H9 (cell line): ENCODE results near the gene NCAM2. TPM values are rescaled to one million over a fixed set of nuclear protein-coding genes. Genes with fewer than 3 reads are reported as not detected.

Source experiments
- DNase-seq: peaks from one replicate; pipeline ENCODE4 v3.0.0-alpha.2; 2017
- H2AFZ ChIP-seq: one replicate; pipeline ENCODE4 v1.6.1; 2013; ENCODE audit warnings: mild to moderate bottlenecking, low read length, control low read depth, moderate library complexity
- H2AK5ac ChIP-seq: 2 replicates; pipeline ENCODE4 v1.6.1; 2013; ENCODE audit warnings: low read length, control low read depth, mixed read lengths; ENCODE audit not compliant: insufficient read length
- H2BK120ac ChIP-seq: one replicate; pipeline ENCODE4 v1.6.1; 2013; ENCODE audit warnings: low read depth, mild to moderate bottlenecking, low read length, control low read depth, inconsistent platforms; ENCODE audit not compliant: poor library complexity, severe bottlenecking
- H2BK12ac ChIP-seq: 2 replicates; pipeline ENCODE4 v1.6.1; 2013; ENCODE audit warnings: low read length, control low read depth, mixed read lengths, low read depth; ENCODE audit not compliant: insufficient read length
- H2BK15ac ChIP-seq: 2 replicates; pipeline ENCODE4 v1.6.1; 2013; ENCODE audit warnings: low read depth, low read length, control low read depth
- H2BK20ac ChIP-seq: one replicate; pipeline ENCODE4 v1.6.1; 2013; ENCODE audit warnings: low read depth, mild to moderate bottlenecking, low read length, control low read depth, inconsistent platforms; ENCODE audit not compliant: poor library complexity, severe bottlenecking
- H2BK5ac ChIP-seq: 2 replicates; pipeline ENCODE4 v1.6.1; 2013; ENCODE audit warnings: low read length, control low read depth, mixed read lengths; ENCODE audit not compliant: insufficient read length
- H3K14ac ChIP-seq: 2 replicates; pipeline ENCODE4 v1.6.1; 2013; ENCODE audit warnings: low read length, control low read depth; ENCODE audit not compliant: insufficient read depth
- H3K18ac ChIP-seq: 2 replicates; pipeline ENCODE4 v1.6.1; 2013; ENCODE audit warnings: low read depth, mild to moderate bottlenecking, mixed read lengths, low read length, control low read depth; ENCODE audit not compliant: insufficient read length
- H3K23ac ChIP-seq: 2 replicates; pipeline ENCODE4 v1.6.1; 2013; ENCODE audit warnings: low read length, control low read depth, mixed read lengths, low read depth; ENCODE audit not compliant: insufficient read length
- H3K23me2 ChIP-seq: 2 replicates; pipeline ENCODE4 v1.6.1; 2013; ENCODE audit warnings: low read depth, mild to moderate bottlenecking, mixed read lengths, low read length, control low read depth; ENCODE audit not compliant: insufficient read length, poor library complexity, severe bottlenecking
- H3K27ac ChIP-seq: 2 replicates; pipeline ENCODE4 v1.5.1; 2013; ENCODE audit warnings: low read length, control low read depth, mixed read lengths, low read depth; ENCODE audit not compliant: insufficient read length
- H3K27me3 ChIP-seq: 2 replicates; pipeline ENCODE4 v1.6.1; 2013; ENCODE audit warnings: low read length, control low read depth, inconsistent platforms; ENCODE audit not compliant: insufficient read depth
- H3K4ac ChIP-seq: 2 replicates; pipeline ENCODE4 v1.6.1; 2013; ENCODE audit warnings: low read depth, mild to moderate bottlenecking, control low read depth, inconsistent platforms, low read length, moderate library complexity
- H3K4me1 ChIP-seq: 2 replicates; pipeline ENCODE4 v1.6.1; 2013; ENCODE audit warnings: low read length, control low read depth, inconsistent platforms; ENCODE audit not compliant: insufficient read depth
- H3K4me2 ChIP-seq: 2 replicates; pipeline ENCODE4 v1.6.1; 2013; ENCODE audit warnings: low read length, control low read depth, mixed read lengths; ENCODE audit not compliant: insufficient read length, insufficient read depth
- H3K56ac ChIP-seq: 2 replicates; pipeline ENCODE4 v1.6.1; 2013; ENCODE audit warnings: low read depth, mild to moderate bottlenecking, mixed read lengths, low read length, control low read depth; ENCODE audit not compliant: insufficient read length
- H3K79me1 ChIP-seq: 2 replicates; pipeline ENCODE4 v1.6.1; 2013; ENCODE audit warnings: low read depth, mild to moderate bottlenecking, moderate library complexity, low read length, control low read depth, inconsistent platforms; ENCODE audit not compliant: insufficient read depth, poor library complexity, severe bottlenecking
- H3K79me2 ChIP-seq: 2 replicates; pipeline ENCODE4 v1.6.1; 2013; ENCODE audit warnings: low read length, control low read depth, inconsistent platforms; ENCODE audit not compliant: insufficient read depth
- H3K9ac ChIP-seq: 2 replicates; pipeline ENCODE4 v1.6.1; 2013; ENCODE audit warnings: low read length, control low read depth, mixed read lengths; ENCODE audit not compliant: insufficient read length; ENCODE audit errors: extremely low read depth
- H3K9me3 ChIP-seq: one replicate; pipeline ENCODE4 v1.6.1; 2013; ENCODE audit warnings: low read depth, low read length, inconsistent platforms; ENCODE audit not compliant: control insufficient read depth
- H3T11ph ChIP-seq: one replicate; pipeline ENCODE4 v1.6.1; 2013; ENCODE audit warnings: mild to moderate bottlenecking, low read length, control low read depth, inconsistent platforms
- H4K20me1 ChIP-seq: one replicate; pipeline ENCODE4 v1.6.1; 2013; ENCODE audit not compliant: control insufficient read depth, insufficient read length, insufficient read depth
- H4K5ac ChIP-seq: 2 replicates; pipeline ENCODE4 v1.6.1; 2013; ENCODE audit warnings: low read depth, mild to moderate bottlenecking, mixed read lengths, low read length, control low read depth; ENCODE audit not compliant: insufficient read length
- H4K8ac ChIP-seq: replicated peaks from 2 replicates; pipeline ENCODE4 v1.6.1; 2013; ENCODE audit warnings: low read length, control low read depth, mixed read lengths, low read depth; ENCODE audit not compliant: insufficient read length
- H4K91ac ChIP-seq: 2 replicates; pipeline ENCODE4 v1.6.1; 2013; ENCODE audit warnings: low read depth, mild to moderate bottlenecking, moderate library complexity, mixed read lengths, low read length, control low read depth; ENCODE audit not compliant: insufficient read length
- H3K27ac Mint-ChIP-seq, 3 experiments: 2 replicates in 2 of 3; 3 replicates in 1 of 3; pipeline ENCODE4 v1.8.0; 2020 to 2021; ENCODE audit warnings: mixed read lengths in 3 of 3, mild to moderate bottlenecking in 1 of 3, moderate library complexity in 1 of 3
- H3K27me3 Mint-ChIP-seq: 2 replicates; pipeline ENCODE4 v1.8.0; 2021; ENCODE audit warnings: low read depth, mild to moderate bottlenecking, moderate library complexity, mixed read lengths
- H3K36me3 Mint-ChIP-seq, 3 experiments: 2 replicates in 2 of 3; 3 replicates in 1 of 3; pipeline ENCODE4 v1.8.0; 2020 to 2021; ENCODE audit warnings: low read depth in 3 of 3, mixed read lengths in 3 of 3; ENCODE audit not compliant: insufficient read depth in 1 of 3
- H3K4me1 Mint-ChIP-seq, 2 experiments: 2 replicates each; pipeline ENCODE4 v1.8.0; 2020; ENCODE audit warnings: mixed read lengths in 2 of 2
- H3K4me3 Mint-ChIP-seq, 2 experiments: 2 replicates in 1 of 2; 3 replicates in 1 of 2; pipeline ENCODE4 v1.8.0; 2020 to 2021; ENCODE audit warnings: mild to moderate bottlenecking in 2 of 2, mixed read lengths in 2 of 2, moderate library complexity in 1 of 2
- H3K9me3 Mint-ChIP-seq, 2 experiments: 2 replicates in 1 of 2; 3 replicates in 1 of 2; pipeline ENCODE4 v1.8.0; 2020; ENCODE audit warnings: mild to moderate bottlenecking in 2 of 2, mixed read lengths in 2 of 2, moderate library complexity in 1 of 2
- CTCF ChIP-seq: fragments of 200-600 bp; sonication (generic); conservative IDR thresholded peaks from 3 replicates; pipeline ENCODE4 v1.8.0; 2021; ENCODE audit warnings: antibody characterized with exemption, mild to moderate bottlenecking
- WGBS: extraction: QIAGEN DNeasy Blood & Tissue Kit; methylation state at CpG from one replicate; pipeline ENCODE4 v1.1.7; 2013; ENCODE audit warnings: missing lambda C conversion rate, low lambda C conversion rate, mixed read lengths; ENCODE audit not compliant: insufficient read length; ENCODE audit errors: extremely low coverage; 5-methylcytosine and 5-hydroxymethylcytosine counted together
- total RNA-seq: library from RNA; stranded (reverse); gene quantifications from 2 replicates; pipeline ENCODE4 v1.2.1, GENCODE V29; 2021

NCAM2 gene
- total RNA-seq, 1 experiment from 2014 or later = 2.2 TPM

- no peak overlapping the region for H3K4me3 Mint-ChIP-seq
- no CpG with 5 or more reads among the region's 3 CpGs for WGBS
Measured at GRCh38 chr21:21291883-21292569, 293.8 kb downstream of the NCAM2 start.

More at GRCh38 chr21:21291883-21292569, 293.8 kb downstream of the NCAM2 start:
- Mint-ChIP-seq H3K9me3 (no peaks in the 10 kb centered on the region), H3K36me3 (no peaks in the 10 kb centered on the region), H3K27me3 (no peaks in the 10 kb centered on the region), H3K4me1 (peaks cover 0 to 4% of the 10 kb centered on the region in 2 experiments; a peak in 1 of 4 replicates), H3K27ac (no peak overlapping the region)
- H3K14ac ChIP-seq = no peak overlapping the region
- no peak overlapping the region for H3K4ac ChIP-seq
- no peak overlapping the region for H2BK5ac ChIP-seq
- H4K8ac ChIP-seq = no peak overlapping the region
- H3K79me1 ChIP-seq = no peaks in the 10 kb centered on the region
- H2BK15ac ChIP-seq = no peak overlapping the region
- TF ChIP-seq CTCF = no peak
- no peaks in the 10 kb centered on the region for H3K9me3 ChIP-seq
- H3K4me2 ChIP-seq = no peak overlapping the region
- no peak overlapping the region for H2AK5ac ChIP-seq
- H3K27me3 ChIP-seq = no peaks in the 10 kb centered on the region
- no peak overlapping the region for H3K18ac ChIP-seq
- H3K79me2 ChIP-seq = no peaks in the 10 kb centered on the region
- H3K27ac ChIP-seq = no peak overlapping the region
- DNase-seq = no peak
- no peak overlapping the region for H4K5ac ChIP-seq
- no peak overlapping the region for H4K91ac ChIP-seq
- H3K23me2 ChIP-seq = no peaks in the 10 kb centered on the region
- no peaks in the 10 kb centered on the region for H4K20me1 ChIP-seq
- H3T11ph ChIP-seq = no peak overlapping the region
- no peaks in the 10 kb centered on the region for H3K4me1 ChIP-seq
- H2AFZ ChIP-seq = no peak overlapping the region
- no peak overlapping the region for H2BK20ac ChIP-seq
- no peak overlapping the region for H3K9ac ChIP-seq
- H2BK120ac ChIP-seq = no peak overlapping the region
- no peak overlapping the region for H3K23ac ChIP-seq
- no peak overlapping the region for H2BK12ac ChIP-seq
- no peak overlapping the region for H3K56ac ChIP-seq
